ENCODE data around the gene ACAD11.

ACAD11 gene

DNA sequence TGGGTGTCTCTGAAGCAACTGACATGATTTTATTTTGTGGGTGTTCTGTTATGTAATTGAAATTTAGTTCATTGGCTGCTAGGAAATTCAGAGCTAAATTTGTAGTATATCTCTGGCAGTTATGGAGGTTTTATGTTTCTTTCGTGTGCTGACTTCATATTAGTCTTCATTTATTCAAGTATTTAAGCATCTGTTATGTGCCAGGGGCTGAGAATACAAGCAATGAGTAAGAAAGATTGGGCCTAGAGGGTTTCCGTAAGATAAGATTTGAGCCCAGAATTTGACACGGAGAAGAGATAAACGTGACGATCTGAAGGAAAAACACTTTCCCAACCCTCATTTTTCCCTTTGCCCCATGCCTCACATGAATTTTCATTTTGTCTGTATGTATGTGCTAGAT lies 137.7 kb downstream of the ACAD11 start:
- Mint-ChIP-seq H3K36me3 (ENCODE audit: low read depth) (peaks cover 78% of the 10 kb centered on the region), H3K4me1 (no peaks in the 10 kb centered on the region), H3K27ac (no peak overlapping the region), H3K27me3 (ENCODE audit: low read depth, poor library complexity) (no peaks in the 10 kb centered on the region), H3K9me3 (no peaks in the 10 kb centered on the region), H3K4me3 (no peak overlapping the region)
- TF ChIP-seq, protein P1, sequence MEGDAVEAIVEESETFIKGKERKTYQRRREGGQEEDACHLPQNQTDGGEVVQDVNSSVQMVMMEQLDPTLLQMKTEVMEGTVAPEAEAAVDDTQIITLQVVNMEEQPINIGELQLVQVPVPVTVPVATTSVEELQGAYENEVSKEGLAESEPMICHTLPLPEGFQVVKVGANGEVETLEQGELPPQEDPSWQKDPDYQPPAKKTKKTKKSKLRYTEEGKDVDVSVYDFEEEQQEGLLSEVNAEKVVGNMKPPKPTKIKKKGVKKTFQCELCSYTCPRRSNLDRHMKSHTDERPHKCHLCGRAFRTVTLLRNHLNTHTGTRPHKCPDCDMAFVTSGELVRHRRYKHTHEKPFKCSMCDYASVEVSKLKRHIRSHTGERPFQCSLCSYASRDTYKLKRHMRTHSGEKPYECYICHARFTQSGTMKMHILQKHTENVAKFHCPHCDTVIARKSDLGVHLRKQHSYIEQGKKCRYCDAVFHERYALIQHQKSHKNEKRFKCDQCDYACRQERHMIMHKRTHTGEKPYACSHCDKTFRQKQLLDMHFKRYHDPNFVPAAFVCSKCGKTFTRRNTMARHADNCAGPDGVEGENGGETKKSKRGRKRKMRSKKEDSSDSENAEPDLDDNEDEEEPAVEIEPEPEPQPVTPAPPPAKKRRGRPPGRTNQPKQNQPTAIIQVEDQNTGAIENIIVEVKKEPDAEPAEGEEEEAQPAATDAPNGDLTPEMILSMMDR (IDR thresholded peaks at IDR 0.05), result no peak
- DNase-seq, result no peak

DNA sequence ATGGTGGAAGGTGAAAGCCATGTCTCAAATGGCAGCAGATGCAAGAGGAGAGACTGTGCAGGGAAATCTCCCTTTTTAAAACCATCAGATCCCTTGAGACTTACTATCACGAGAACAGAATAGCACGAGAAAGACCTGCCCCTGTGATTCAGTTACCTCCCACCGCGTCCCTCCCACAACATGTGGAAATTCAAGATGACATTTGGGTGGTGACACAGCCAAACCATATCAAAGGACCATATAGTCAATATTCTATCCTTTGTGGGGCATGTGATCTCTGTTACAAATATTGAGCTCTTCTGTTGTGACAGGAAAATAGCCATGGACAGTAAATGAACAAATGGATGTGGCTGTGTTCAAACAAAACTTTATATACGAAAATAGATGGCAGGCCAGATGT lies 139.7 kb downstream of the ACAD11 start:
- Mint-ChIP-seq H3K4me3 (no peak overlapping the region), H3K27ac (peak overlapping the region; percentile 87), H3K4me1 (no peaks in the 10 kb centered on the region), H3K9me3 (no peaks in the 10 kb centered on the region), H3K27me3 (ENCODE audit: low read depth, poor library complexity) (no peaks in the 10 kb centered on the region), H3K36me3 (ENCODE audit: low read depth) (peaks cover 69% of the 10 kb centered on the region)
- TF ChIP-seq, protein P1 (IDR thresholded peaks at IDR 0.05), result no peak
- no peak for DNase-seq

DNA sequence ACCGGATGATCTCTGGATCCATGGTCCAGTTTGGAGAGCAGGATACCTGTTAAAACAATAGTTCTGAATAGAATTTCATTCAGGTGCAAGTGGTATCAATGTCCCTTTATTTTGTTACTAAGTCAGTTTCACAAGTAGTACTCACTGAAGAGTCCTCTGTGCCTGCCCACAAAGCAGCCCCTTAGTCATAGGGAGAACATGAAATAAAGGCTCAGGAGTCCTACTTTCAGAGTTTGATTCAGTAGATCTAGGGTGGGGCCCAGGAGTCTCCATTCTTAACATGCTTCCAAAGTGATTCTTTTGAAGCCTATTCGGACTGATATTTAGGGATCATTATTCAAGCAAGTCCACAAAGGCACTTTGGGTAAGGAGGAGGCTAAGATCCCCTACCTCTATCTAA lies 142.3 kb downstream of the ACAD11 start:
- no peak for DNase-seq
- TF ChIP-seq, protein P1 (IDR thresholded peaks at IDR 0.05), result no peak
- no peak overlapping the region for H3K27ac Mint-ChIP-seq
- no peaks in the 10 kb centered on the region for H3K9me3 Mint-ChIP-seq
- H3K27me3 Mint-ChIP-seq (ENCODE audit: low read depth, poor library complexity), result no peaks in the 10 kb centered on the region
- peaks cover 60% of the 10 kb centered on the region for H3K36me3 Mint-ChIP-seq (ENCODE audit: low read depth)
- no peaks in the 10 kb centered on the region for H3K4me1 Mint-ChIP-seq
- no peak overlapping the region for H3K4me3 Mint-ChIP-seq

DNA sequence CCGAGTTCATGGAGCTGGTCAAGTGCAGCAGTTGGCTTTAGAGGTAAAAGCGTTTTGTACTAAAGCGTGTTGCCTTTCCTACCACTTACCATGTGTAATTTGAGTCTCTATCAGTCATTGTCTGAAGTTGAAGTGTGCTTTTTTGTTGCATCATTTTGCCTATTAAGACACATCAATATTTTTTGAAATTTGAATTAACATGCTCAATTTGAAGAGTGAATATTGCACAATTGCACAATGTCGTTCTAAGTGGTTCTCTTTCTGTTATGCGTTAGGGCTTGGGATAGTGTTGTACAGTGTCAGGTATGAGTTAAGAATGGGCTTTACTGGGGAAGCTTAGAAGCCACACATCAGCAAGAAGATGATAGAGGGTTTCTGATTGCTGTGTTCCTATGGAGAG lies 146.6 kb downstream of the ACAD11 start:
- H3K9me3 Mint-ChIP-seq, result no peaks in the 10 kb centered on the region
- no peak overlapping the region for H3K27ac Mint-ChIP-seq
- DNase-seq, result no peak
- no peak overlapping the region for H3K4me3 Mint-ChIP-seq
- TF ChIP-seq, protein P1 (IDR thresholded peaks at IDR 0.05), result no peak
- no peaks in the 10 kb centered on the region for H3K4me1 Mint-ChIP-seq
- H3K36me3 Mint-ChIP-seq (ENCODE audit: low read depth), result peaks cover 72% of the 10 kb centered on the region
- no peaks in the 10 kb centered on the region for H3K27me3 Mint-ChIP-seq (ENCODE audit: low read depth, poor library complexity)

DNA sequence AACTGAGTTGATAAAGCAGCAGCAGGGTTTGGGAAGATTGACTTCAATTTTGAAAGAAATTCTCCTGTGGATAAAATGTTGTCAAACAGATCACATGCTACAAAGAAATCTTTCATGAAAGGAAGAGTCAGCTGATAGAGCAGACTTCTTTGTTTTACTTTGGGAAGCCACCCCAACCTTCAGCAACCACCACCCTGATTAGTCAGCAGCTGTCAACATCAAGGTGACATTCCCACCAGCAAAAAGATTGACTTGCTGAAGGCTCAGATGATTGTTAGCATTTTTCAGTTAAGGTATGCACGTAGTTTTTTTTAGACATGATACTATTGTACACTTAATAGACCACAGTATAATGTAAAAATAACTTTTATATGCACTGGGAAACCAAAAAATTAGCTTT lies 150.1 kb downstream of the ACAD11 start:
- H3K4me3 Mint-ChIP-seq, result no peak overlapping the region
- TF ChIP-seq, protein P1 (IDR thresholded peaks at IDR 0.05), result no peak
- no peaks in the 10 kb centered on the region for H3K27me3 Mint-ChIP-seq (ENCODE audit: low read depth, poor library complexity)
- no peaks in the 10 kb centered on the region for H3K4me1 Mint-ChIP-seq
- H3K9me3 Mint-ChIP-seq, result no peaks in the 10 kb centered on the region
- H3K36me3 Mint-ChIP-seq (ENCODE audit: low read depth), result peaks cover 75% of the 10 kb centered on the region
- no peak for DNase-seq
- no peak overlapping the region for H3K27ac Mint-ChIP-seq

DNA sequence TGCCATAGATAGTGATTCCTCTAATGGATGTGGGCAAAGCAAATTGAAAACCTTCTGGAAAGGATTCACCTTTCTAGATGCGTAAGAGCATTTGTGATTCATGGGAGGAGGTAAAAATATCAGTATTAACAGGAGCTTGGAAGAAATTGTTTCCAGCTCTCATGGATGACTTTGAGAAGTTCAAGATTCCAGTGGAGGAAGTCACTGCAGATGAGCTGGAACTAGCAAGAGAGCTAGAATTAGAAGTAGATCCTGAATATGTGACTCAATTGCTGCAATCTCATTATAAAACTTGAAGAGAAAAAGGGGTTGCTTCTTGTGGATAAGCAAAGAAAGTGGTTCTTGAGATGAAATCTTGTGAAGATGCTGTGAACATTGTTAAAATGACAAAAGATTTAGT lies 150.5 kb downstream of the ACAD11 start:
- Mint-ChIP-seq H3K4me3 (no peak overlapping the region), H3K4me1 (no peaks in the 10 kb centered on the region), H3K27me3 (ENCODE audit: low read depth, poor library complexity) (no peaks in the 10 kb centered on the region), H3K9me3 (no peaks in the 10 kb centered on the region), H3K36me3 (ENCODE audit: low read depth) (peaks cover 72% of the 10 kb centered on the region), H3K27ac (no peak overlapping the region)
- TF ChIP-seq, protein P1 (IDR thresholded peaks at IDR 0.05), result no peak
- no peak for DNase-seq

Data from nephron progenitor cell (in vitro differentiated cells).